ENCODE measurements around the gene ZSWIM7. TPM values are rescaled to one million over a fixed set of nuclear protein-coding genes. Genes with fewer than 3 reads are reported as not detected.

The ZSWIM7 gene
- total and polyA plus RNA-seq, 2 of the 4 experiments (the other 2 are of a cell fraction), result 6.8 to 12.1 TPM

DNA sequence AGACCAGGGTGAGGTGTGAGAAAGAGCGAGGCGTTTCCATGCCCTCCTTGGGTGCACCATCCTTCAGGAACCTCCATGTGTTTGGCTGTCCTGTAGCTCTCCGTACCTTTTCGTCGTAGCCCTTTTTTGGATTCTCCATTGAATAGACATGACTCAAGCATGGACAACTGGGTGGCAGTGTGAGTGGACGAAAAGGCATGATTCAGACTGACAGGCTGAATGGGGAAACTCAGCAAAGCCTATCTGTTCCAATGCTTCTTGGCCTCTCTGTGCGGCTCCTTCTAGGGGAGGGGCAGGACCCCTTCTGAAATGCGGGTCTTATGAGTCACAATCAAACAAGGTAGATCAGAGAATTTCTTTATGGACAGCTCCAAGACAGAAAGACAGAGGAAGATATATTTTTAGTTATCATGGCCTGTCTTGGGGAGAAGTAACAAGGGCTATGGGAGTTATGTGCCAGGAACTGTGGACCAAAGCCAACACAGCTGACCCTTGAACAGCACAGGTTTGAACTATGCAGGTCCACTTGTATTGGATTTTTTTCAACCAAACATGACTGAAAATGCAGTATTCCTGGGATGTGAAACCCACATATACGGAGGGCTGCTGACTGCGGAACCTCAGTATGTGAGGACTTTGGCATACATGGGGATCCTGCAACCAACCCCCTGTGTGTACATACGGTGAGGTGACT lies 31.7 kb downstream of the ZSWIM7 start:
- H2BK15ac ChIP-seq (ENCODE audit: low read depth, low read length), result no peak overlapping the region
- no peak overlapping the region for H3K56ac ChIP-seq (ENCODE audit: extremely low read depth, insufficient read depth, low read length)
- no TSS peak for BruUV-seq (replicated peaks)
- POLR2A ChIA-PET (ENCODE audit: unreplicated experiment), result no interaction called here
- 67% methylated on average over 3 of the region's 11 CpGs; no CpG with 5 or more reads in 1 of the 2 experiments for WGBS, 2 experiments (ENCODE audit: extremely low coverage in 2 of 2, insufficient read length in 1 of 2)
- H2AK9ac ChIP-seq (replicated peaks; ENCODE audit: low read depth, low read length, poor library complexity), result no peak overlapping the region
- CTCF ChIA-PET, result no interaction called here
- no peak overlapping the region for H4K91ac ChIP-seq (ENCODE audit: insufficient read depth, low read depth, low read length)
- ATAC-seq (ENCODE audit: low read depth), result no peak
- peaks cover 35% of the 10 kb centered on the region for H3K9me1 ChIP-seq (ENCODE audit: insufficient read depth, low read length)
- H4K8ac ChIP-seq (ENCODE audit: low read depth in 2 of 2, low read length in 2 of 2), result no peak overlapping the region
- no peak overlapping the region; the same call in 1 of the 2 replicates for H3K14ac ChIP-seq (replicated peaks; ENCODE audit: low read depth, low read length)
- H3K4me2 ChIP-seq (ENCODE audit: low read depth, low read length), result no peak overlapping the region
- no peak overlapping the region for H2AFZ ChIP-seq (replicated peaks; ENCODE audit: low read length, poor library complexity)
- H3K27ac ChIP-seq (ENCODE audit: insufficient read depth, low read length), result no peak overlapping the region
- H3K23ac ChIP-seq (ENCODE audit: low read depth, low read length), result no peak overlapping the region
- H4K5ac ChIP-seq (ENCODE audit: low read depth, low read length), result no peak overlapping the region
- no peaks in the 10 kb centered on the region for H3K9me3 ChIP-seq (ENCODE audit: control insufficient read depth, insufficient read depth, low read length)
- H2BK120ac ChIP-seq (ENCODE audit: low read depth, low read length), result no peak overlapping the region
- no peak overlapping the region for H3K4me3 ChIP-seq (ENCODE audit: insufficient read depth, low read depth, low read length)
- TF ChIP-seq CEBPB (IDR thresholded peaks at IDR 0.05; ENCODE audit: low read depth, low read length) (no peak), NFE2L2 (IDR thresholded peaks at IDR 0.05; ENCODE audit: low read depth, low read length) (no peak), RFX5 (IDR thresholded peaks at IDR 0.05; ENCODE audit: low read depth, low read length) (no peak), MXI1 (IDR thresholded peaks at IDR 0.05; ENCODE audit: borderline replicate concordance, low read depth, low read length) (no peak), MAFK (IDR thresholded peaks at IDR 0.05; ENCODE audit: low read depth, low read length) (no peak), CHD1 (IDR thresholded peaks at IDR 0.05; ENCODE audit: low read depth, low read length) (no peak), RAD21 (IDR thresholded peaks at IDR 0.05; ENCODE audit: low read length) (no peak)
- TF ChIP-seq, protein P1, sequence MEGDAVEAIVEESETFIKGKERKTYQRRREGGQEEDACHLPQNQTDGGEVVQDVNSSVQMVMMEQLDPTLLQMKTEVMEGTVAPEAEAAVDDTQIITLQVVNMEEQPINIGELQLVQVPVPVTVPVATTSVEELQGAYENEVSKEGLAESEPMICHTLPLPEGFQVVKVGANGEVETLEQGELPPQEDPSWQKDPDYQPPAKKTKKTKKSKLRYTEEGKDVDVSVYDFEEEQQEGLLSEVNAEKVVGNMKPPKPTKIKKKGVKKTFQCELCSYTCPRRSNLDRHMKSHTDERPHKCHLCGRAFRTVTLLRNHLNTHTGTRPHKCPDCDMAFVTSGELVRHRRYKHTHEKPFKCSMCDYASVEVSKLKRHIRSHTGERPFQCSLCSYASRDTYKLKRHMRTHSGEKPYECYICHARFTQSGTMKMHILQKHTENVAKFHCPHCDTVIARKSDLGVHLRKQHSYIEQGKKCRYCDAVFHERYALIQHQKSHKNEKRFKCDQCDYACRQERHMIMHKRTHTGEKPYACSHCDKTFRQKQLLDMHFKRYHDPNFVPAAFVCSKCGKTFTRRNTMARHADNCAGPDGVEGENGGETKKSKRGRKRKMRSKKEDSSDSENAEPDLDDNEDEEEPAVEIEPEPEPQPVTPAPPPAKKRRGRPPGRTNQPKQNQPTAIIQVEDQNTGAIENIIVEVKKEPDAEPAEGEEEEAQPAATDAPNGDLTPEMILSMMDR (conservative IDR thresholded peaks at IDR 0.05; ENCODE audit: low read depth, low read length), result no peak
- no peaks in the 10 kb centered on the region for H3K27me3 ChIP-seq (ENCODE audit: control insufficient read depth, insufficient read depth, low read length)
- dilution Hi-C loops (cut with HindIII; ENCODE audit: low sequenced_read_pairs, unreplicated experiment) (no loop called here), intact Hi-C loops (cut with micrococcal nuclease) (no loop called here), in situ Hi-C loops (cut with MboI; ENCODE audit: low sequenced_read_pairs) (loop anchor here (25.0 kb wide), 1 partner anchor 706 kb away; the partner anchor contains the start of gene PMP22)
- no peak overlapping the region for H2BK5ac ChIP-seq (ENCODE audit: low read depth, low read length, poor library complexity, severe bottlenecking)
- H2BK20ac ChIP-seq (ENCODE audit: low read depth, low read length), result no peak overlapping the region
- no peak for DNase-seq
- H2AK5ac ChIP-seq (ENCODE audit: low read depth, low read length), result peak overlapping the region; percentile 43; the same call in 1 of the 2 replicates
- H3K79me1 ChIP-seq (ENCODE audit: low read depth in 1 of 2, low read length in 2 of 2), result peaks cover 34 to 45% of the 10 kb centered on the region in 2 experiments
- H3K4me1 ChIP-seq (ENCODE audit: control insufficient read depth, insufficient read depth, low read length), result peaks cover 17% of the 10 kb centered on the region
- 0 out of 2 replicates have a peak, but pooled peaks cover 1% of the 10 kb centered on the region for H3K36me3 ChIP-seq (ENCODE audit: control insufficient read depth, insufficient read depth, low read length)
- no peak overlapping the region for H3K4ac ChIP-seq (ENCODE audit: low read depth, low read length)
- H4K20me1 ChIP-seq (ENCODE audit: insufficient read depth, low read length), result no peaks in the 10 kb centered on the region
- no peak overlapping the region for H3K18ac ChIP-seq (ENCODE audit: low read depth, low read length)
- H3K9ac ChIP-seq (ENCODE audit: low read depth, low read length), result no peak overlapping the region

All from IMR-90 (cell line).